ENCODE results near the gene NRP2.

GRCh38 chr2:205658068-205658467 lies 24.2 kb upstream of the NRP2 start:
- TF ChIP-seq CTCF (IDR thresholded peaks at IDR 0.05; ENCODE audit: insufficient read depth, low read depth, low read length) = no peak
- TF ChIP-seq EZH2 (IDR thresholded peaks at IDR 0.05; ENCODE audit: insufficient read depth, low read length) = no peak

All from astrocyte (in vitro differentiated cells and primary cell).